Mesendoderm (in vitro differentiated cells): ENCODE measurements around the gene PSMD3.

Source experiments
- DNase-seq: peaks from one replicate; pipeline ENCODE4 v3.0.0; 2013
- H2AK5ac ChIP-seq: 2 replicates; pipeline ENCODE4 v1.6.1; 2013; ENCODE audit warnings: low read length, inconsistent platforms
- H2BK120ac ChIP-seq: 2 replicates; pipeline ENCODE4 v1.6.1; 2013; ENCODE audit warnings: low read depth, mild to moderate bottlenecking, low read length, moderate library complexity, mixed read lengths
- H2BK15ac ChIP-seq: replicated peaks from 2 replicates; pipeline ENCODE4 v1.6.1; 2013; ENCODE audit warnings: low read depth, mild to moderate bottlenecking, moderate library complexity
- H2BK5ac ChIP-seq: 2 replicates; pipeline ENCODE4 v1.6.1; 2013; ENCODE audit warnings: low read length, inconsistent platforms
- H3K18ac ChIP-seq: 2 replicates; pipeline ENCODE4 v1.6.1; 2013; ENCODE audit warnings: mild to moderate bottlenecking, low read length, mixed read lengths
- H3K23ac ChIP-seq: one replicate; pipeline ENCODE4 v1.6.1; 2013; ENCODE audit warnings: low read length
- H3K27ac ChIP-seq: 2 replicates; pipeline ENCODE4 v1.5.1; 2013; ENCODE audit warnings: low read depth, mild to moderate bottlenecking, inconsistent platforms, low read length, moderate library complexity
- H3K27me3 ChIP-seq: 2 replicates; pipeline ENCODE4 v1.6.1; 2013; ENCODE audit warnings: low read length, control low read depth, mild to moderate bottlenecking, inconsistent platforms; ENCODE audit not compliant: insufficient read depth, poor library complexity
- H3K36me3 ChIP-seq: 2 replicates; pipeline ENCODE4 v1.6.1; 2013; ENCODE audit warnings: low read length, inconsistent platforms; ENCODE audit not compliant: control insufficient read depth, insufficient read depth
- H3K4ac ChIP-seq: one replicate; pipeline ENCODE4 v1.6.1; 2013; ENCODE audit warnings: low read depth, mild to moderate bottlenecking, low read length, moderate library complexity
- H3K4me1 ChIP-seq: 2 replicates; pipeline ENCODE4 v1.6.1; 2013; ENCODE audit warnings: low read depth, low read length, inconsistent platforms; ENCODE audit not compliant: control insufficient read depth
- H3K4me2 ChIP-seq: 2 replicates; pipeline ENCODE4 v1.6.1; 2013; ENCODE audit warnings: low read length
- H3K4me3 ChIP-seq: 2 replicates; pipeline ENCODE4 v1.5.1; 2013; ENCODE audit warnings: mild to moderate bottlenecking, low read length
- H3K56ac ChIP-seq: one replicate; pipeline ENCODE4 v1.6.1; 2013; ENCODE audit warnings: low read length
- H3K79me1 ChIP-seq: 2 replicates; pipeline ENCODE4 v1.6.1; 2013; ENCODE audit warnings: low read length, inconsistent platforms
- H3K79me2 ChIP-seq: 2 replicates; pipeline ENCODE4 v1.6.1; 2013; ENCODE audit warnings: mild to moderate bottlenecking, low read length; ENCODE audit not compliant: control insufficient read depth, insufficient read depth
- H3K9ac ChIP-seq: 2 replicates; pipeline ENCODE4 v1.6.1; 2013; ENCODE audit warnings: low read length, inconsistent platforms
- H4K5ac ChIP-seq: one replicate; pipeline ENCODE4 v1.6.1; 2013; ENCODE audit warnings: low read length
- H4K8ac ChIP-seq: one replicate; pipeline ENCODE4 v1.6.1; 2013; ENCODE audit warnings: low read depth, mild to moderate bottlenecking, control low read depth, low read length, moderate library complexity
- WGBS: extraction: QIAGEN DNeasy Blood & Tissue Kit; methylation state at CpG from one replicate; pipeline ENCODE4 v1.1.7; 2013; ENCODE audit warnings: low lambda C conversion rate, missing lambda C conversion rate; ENCODE audit not compliant: insufficient coverage; ENCODE audit errors: extremely low coverage; 5-methylcytosine and 5-hydroxymethylcytosine counted together

PSMD3 gene

GRCh38 chr17:39962642-39963220 lies 17.9 kb upstream of the PSMD3 start, which contains the start of gene GSDMA:
Gene GSDMA (plus strand): TSS chr17:39963004. CDS start chr17:39965688, 2,684 bp downstream.
- Histone ChIP-seq H2BK120ac (no peak within 1 kb of the TSS), H3K23ac (no peak within 1 kb of the TSS), H2BK5ac (no peak within 1 kb of the TSS), H3K4me1 (no peaks in the 10 kb centered on the region), H3K4ac (no peak within 1 kb of the TSS), H3K27ac (no peak within 1 kb of the TSS), H3K79me2 (no peaks in the 10 kb centered on the region), H3K9ac (no peak within 1 kb of the TSS), H4K8ac (no peak within 1 kb of the TSS), H2BK15ac (no peak within 1 kb of the TSS), H2AK5ac (no peak within 1 kb of the TSS), H3K4me2 (no peak within 1 kb of the TSS), H3K4me3 (no peak within 1 kb of the TSS), H3K79me1 (no peaks in the 10 kb centered on the region), H3K56ac (no peak within 1 kb of the TSS), H3K18ac (no peak within 1 kb of the TSS), H4K5ac (no peak within 1 kb of the TSS), H3K36me3 (no peaks in the 10 kb centered on the region), H3K27me3 (no peaks in the 10 kb centered on the region)
- no peak for DNase-seq
- no CpG with 5 or more reads among the region's 6 CpGs for WGBS

GRCh38 chr17:39963829-39964228 lies 16.8 kb upstream of the PSMD3 start:
- Histone ChIP-seq H2BK15ac (no peak overlapping the region), H4K5ac (no peak overlapping the region), H3K36me3 (no peaks in the 10 kb centered on the region), H3K9ac (no peak overlapping the region), H3K23ac (no peak overlapping the region), H3K56ac (no peak overlapping the region), H3K4me3 (no peak overlapping the region), H4K8ac (no peak overlapping the region), H3K79me1 (no peaks in the 10 kb centered on the region), H3K27ac (no peak overlapping the region), H2BK5ac (no peak overlapping the region), H3K27me3 (no peaks in the 10 kb centered on the region), H3K79me2 (no peaks in the 10 kb centered on the region), H2BK120ac (no peak overlapping the region), H3K4me1 (no peaks in the 10 kb centered on the region), H3K4me2 (no peak overlapping the region), H3K18ac (no peak overlapping the region), H2AK5ac (no peak overlapping the region), H3K4ac (no peak overlapping the region)
- WGBS: no CpG with 5 or more reads among the region's 6 CpGs
- no peak for DNase-seq

- no CpG with 5 or more reads among the region's 8 CpGs for WGBS
- H2BK5ac ChIP-seq: no peak overlapping the region
- no peaks in the 10 kb centered on the region for H3K27me3 ChIP-seq
- H3K4me1 ChIP-seq: no peaks in the 10 kb centered on the region
- no peak overlapping the region for H4K8ac ChIP-seq
- H3K4me2 ChIP-seq: no peak overlapping the region
- H4K5ac ChIP-seq: no peak overlapping the region
- H3K23ac ChIP-seq: no peak overlapping the region
- DNase-seq: no peak
- H3K79me2 ChIP-seq: no peaks in the 10 kb centered on the region
- no peak overlapping the region for H2BK15ac ChIP-seq
- H3K56ac ChIP-seq: no peak overlapping the region
- no peak overlapping the region for H3K9ac ChIP-seq
- H3K36me3 ChIP-seq: no peaks in the 10 kb centered on the region
- H2AK5ac ChIP-seq: no peak overlapping the region
- H2BK120ac ChIP-seq: no peak overlapping the region
- H3K4ac ChIP-seq: no peak overlapping the region
- no peak overlapping the region for H3K18ac ChIP-seq
- H3K4me3 ChIP-seq: no peak overlapping the region
- no peak overlapping the region for H3K27ac ChIP-seq
- no peaks in the 10 kb centered on the region for H3K79me1 ChIP-seq
Observed at GRCh38 chr17:39965017-39965699, 15.4 kb upstream of the PSMD3 start.

- Histone ChIP-seq H3K36me3 (no peaks in the 10 kb centered on the region), H4K5ac (no peak overlapping the region), H2AK5ac (no peak overlapping the region), H3K4ac (no peak overlapping the region), H2BK5ac (no peak overlapping the region), H3K23ac (no peak overlapping the region), H4K8ac (no peak overlapping the region), H3K4me1 (no peaks in the 10 kb centered on the region), H3K79me1 (no peaks in the 10 kb centered on the region), H3K56ac (no peak overlapping the region), H2BK120ac (no peak overlapping the region), H3K4me3 (no peak overlapping the region), H3K18ac (no peak overlapping the region), H3K27ac (no peak overlapping the region), H2BK15ac (no peak overlapping the region), H3K4me2 (no peak overlapping the region), H3K27me3 (no peaks in the 10 kb centered on the region), H3K79me2 (no peaks in the 10 kb centered on the region), H3K9ac (no peak overlapping the region)
- no CpG with 5 or more reads among the region's 6 CpGs for WGBS
- no peak for DNase-seq
Observed at GRCh38 chr17:39966771-39967170, 13.8 kb upstream of the PSMD3 start.

GRCh38 chr17:39968761-39969160 lies 11.8 kb upstream of the PSMD3 start:
- Histone ChIP-seq H3K18ac (no peak overlapping the region), H4K5ac (no peak overlapping the region), H3K4me1 (no peaks in the 10 kb centered on the region), H2AK5ac (no peak overlapping the region), H3K27ac (no peak overlapping the region), H3K79me1 (no peaks in the 10 kb centered on the region), H3K36me3 (no peaks in the 10 kb centered on the region), H3K23ac (no peak overlapping the region), H2BK5ac (no peak overlapping the region), H3K56ac (no peak overlapping the region), H2BK120ac (no peak overlapping the region), H2BK15ac (no peak overlapping the region), H3K27me3 (no peaks in the 10 kb centered on the region), H3K4me2 (no peak overlapping the region), H3K79me2 (no peaks in the 10 kb centered on the region), H3K4ac (no peak overlapping the region), H4K8ac (no peak overlapping the region), H3K4me3 (no peak overlapping the region), H3K9ac (no peak overlapping the region)
- no peak for DNase-seq
- no CpG with 5 or more reads among the region's 2 CpGs for WGBS

- no peak overlapping the region for H2BK15ac ChIP-seq
- no peak overlapping the region for H2BK120ac ChIP-seq
- H4K5ac ChIP-seq: no peak overlapping the region
- no peak overlapping the region for H3K9ac ChIP-seq
- H3K27ac ChIP-seq: no peak overlapping the region
- H3K27me3 ChIP-seq: no peaks in the 10 kb centered on the region
- no peaks in the 10 kb centered on the region for H3K36me3 ChIP-seq
- H2AK5ac ChIP-seq: no peak overlapping the region
- DNase-seq: no peak
- H3K79me2 ChIP-seq: no peaks in the 10 kb centered on the region
- H3K4me1 ChIP-seq: no peaks in the 10 kb centered on the region
- H2BK5ac ChIP-seq: no peak overlapping the region
- H3K23ac ChIP-seq: no peak overlapping the region
- H3K18ac ChIP-seq: no peak overlapping the region
- H4K8ac ChIP-seq: no peak overlapping the region
- H3K4me3 ChIP-seq: no peak overlapping the region
- no peak overlapping the region for H3K4ac ChIP-seq
- no peaks in the 10 kb centered on the region for H3K79me1 ChIP-seq
- no CpG with 5 or more reads among the region's 6 CpGs for WGBS
- H3K4me2 ChIP-seq: no peak overlapping the region
- no peak overlapping the region for H3K56ac ChIP-seq
Observed at GRCh38 chr17:39969375-39969774, 11.2 kb upstream of the PSMD3 start.
